NCI-H146 (cell line): ENCODE measurements around the gene CHAF1A.

Source experiments
- DNase-seq: peaks from one replicate; lab custom pipeline; 2025; lab: John Stamatoyannopoulos, UW

Gene CHAF1A

GRCh38 chr19:4442819-4443146 is 40.3 kb downstream of the CHAF1A start:
- DNase-seq, result no peak

GRCh38 chr19:4443188-4443587 is 40.7 kb downstream of the CHAF1A start:
- DNase-seq, result no peak

GRCh38 chr19:4443966-4444764 is 41.7 kb downstream of the CHAF1A start:
- DNase-seq, result no peak

- DNase-seq, result no peak
These were observed 42.6 kb downstream of the CHAF1A start for GRCh38 chr19:4444765-4445741.

GRCh38 chr19:4445963-4446703 is 43.7 kb downstream of the CHAF1A start:
- DNase-seq, result no peak

- no peak for DNase-seq
These were observed 44.3 kb downstream of the CHAF1A start for GRCh38 chr19:4446704-4447200.

- DNase-seq, result no peak
These were observed 45.1 kb downstream of the CHAF1A start for GRCh38 chr19:4447327-4448146.

- no peak for DNase-seq
These were observed 45.9 kb downstream of the CHAF1A start for GRCh38 chr19:4448147-4448985.

- no peak for DNase-seq
These were observed 46.7 kb downstream of the CHAF1A start for GRCh38 chr19:4449022-4449638.

GRCh38 chr19:4449639-4450028 is 47.2 kb downstream of the CHAF1A start:
- DNase-seq, result no peak

GRCh38 chr19:4452230-4452990 is 50.0 kb downstream of the CHAF1A start:
- no peak for DNase-seq

GRCh38 chr19:4453232-4454179 is 51.1 kb downstream of the CHAF1A start:
- DNase-seq, result no peak

- no peak for DNase-seq
These were observed 52.6 kb downstream of the CHAF1A start for GRCh38 chr19:4454747-4455718.

- no peak for DNase-seq
These were observed 53.5 kb downstream of the CHAF1A start for GRCh38 chr19:4455719-4456475.

- DNase-seq, result no peak
These were observed 54.0 kb downstream of the CHAF1A start for GRCh38 chr19:4456476-4456842.
